22Rv1 (cell line): ENCODE measurements around the gene ZRANB3.

ENCODE experiments used
- H3K27ac ChIP-seq: fragments of 450-650 bp; 2 replicates; pipeline ENCODE4 v1.5.1; 2017
- CTCF ChIP-seq: fragments of 450-650 bp; IDR thresholded peaks from 2 replicates; pipeline ENCODE4 v1.5.1; 2017; ENCODE audit warnings: mild to moderate bottlenecking
- ZFX ChIP-seq: fragments of 450-650 bp; IDR thresholded peaks from 2 replicates; pipeline ENCODE4 v1.6.1; 2017; ENCODE audit warnings: antibody characterized with exemption, borderline replicate concordance

Gene ZRANB3

GRCh38 chr2:135190799-135191198, 340.2 kb downstream of the ZRANB3 start:
- H3K27ac ChIP-seq: no peak overlapping the region
- TF ChIP-seq ZFX: no peak

GRCh38 chr2:135189148-135189547, 341.9 kb downstream of the ZRANB3 start:
- TF ChIP-seq CTCF (no peak), ZFX (no peak)
- H3K27ac ChIP-seq: no peak overlapping the region

GRCh38 chr2:135187270-135187669, 343.7 kb downstream of the ZRANB3 start:
- H3K27ac ChIP-seq: no peak overlapping the region
- TF ChIP-seq ZFX (no peak), CTCF (no peak)

GRCh38 chr2:135186054-135186453, 345.0 kb downstream of the ZRANB3 start:
- H3K27ac ChIP-seq: no peak overlapping the region
- TF ChIP-seq ZFX: no peak
- TF ChIP-seq CTCF: no peak

- no peak for TF ChIP-seq ZFX
- TF ChIP-seq CTCF: no peak
Measured at GRCh38 chr2:135183822-135184221, 347.2 kb downstream of the ZRANB3 start.

GRCh38 chr2:135182601-135183000, 348.4 kb downstream of the ZRANB3 start:
- no peak for TF ChIP-seq CTCF

More at GRCh38 chr2:135183822-135184221, 347.2 kb downstream of the ZRANB3 start:
- H3K27ac ChIP-seq: no peak overlapping the region

GRCh38 chr2:135182190-135182589, 348.8 kb downstream of the ZRANB3 start:
- TF ChIP-seq ZFX: no peak
- no peak for TF ChIP-seq CTCF
- no peak overlapping the region for H3K27ac ChIP-seq

More at GRCh38 chr2:135182601-135183000, 348.4 kb downstream of the ZRANB3 start:
- H3K27ac ChIP-seq: no peak overlapping the region

- no peak for TF ChIP-seq CTCF
- no peak for TF ChIP-seq ZFX
Measured at GRCh38 chr2:135179689-135180088, 351.3 kb downstream of the ZRANB3 start.

More at GRCh38 chr2:135179689-135180088, 351.3 kb downstream of the ZRANB3 start:
- no peak overlapping the region for H3K27ac ChIP-seq
